ENCODE results near the gene SEC61A2. TPM values are rescaled to one million over a fixed set of nuclear protein-coding genes. Genes with fewer than 3 reads are reported as not detected.

The SEC61A2 gene
- total and polyA plus RNA-seq, 4 donors, result 3.8 to 8.8 (median 6.2) TPM

- Histone ChIP-seq H3K9me3 (ENCODE audit: control insufficient read depth in 4 of 4, low read length in 3 of 4) (no peaks in the 10 kb centered on the region), H3K4me3 (ENCODE audit: low read depth in 1 of 3, low read length in 3 of 3) (no peak overlapping the region), H3K27me3 (ENCODE audit: control insufficient read depth in 4 of 4, insufficient read depth in 4 of 4, low read length in 3 of 4) (no peaks in the 10 kb centered on the region), H3K9ac (ENCODE audit: low read depth in 1 of 2, low read length in 2 of 2) (no peak overlapping the region), H3K36me3 (ENCODE audit: control insufficient read depth in 4 of 4, insufficient read depth in 3 of 4, low read depth in 1 of 4, low read length in 3 of 4) (peaks cover 2 to 45% (median 28%) of the 10 kb centered on the region in 4 donors), H3K4me1 (ENCODE audit: control insufficient read depth in 4 of 4, insufficient read depth in 4 of 4, low read length in 3 of 4) (peaks cover 0 to 10% (median 4%) of the 10 kb centered on the region in 4 donors), H3K27ac (ENCODE audit: low read depth in 1 of 2, low read length in 2 of 2) (no peak overlapping the region)
- no peak for TF ChIP-seq RAD21 (IDR thresholded peaks at IDR 0.05)
- TF ChIP-seq TAF1 (conservative IDR thresholded peaks at IDR 0.05), result no peak
- TF ChIP-seq FOXA1 (IDR thresholded peaks at IDR 0.05), result no peak
- TF ChIP-seq CTCF (IDR thresholded peaks at IDR 0.05; ENCODE audit: low read depth, low read length, missing input control), result no peak
- no peak for TF ChIP-seq REST (IDR thresholded peaks at IDR 0.05)
- no peak for TF ChIP-seq HNF4G (IDR thresholded peaks at IDR 0.05)
- TF ChIP-seq NR2F2 (IDR thresholded peaks at IDR 0.05), result no peak
- no peak for TF ChIP-seq ZBTB33 (IDR thresholded peaks at IDR 0.05)
- no peak for TF ChIP-seq ATF3 (IDR thresholded peaks at IDR 0.05)
- TF ChIP-seq YY1 (IDR thresholded peaks at IDR 0.05), result no peak
- TF ChIP-seq SP1 (IDR thresholded peaks at IDR 0.05), result no peak
- no peak for TF ChIP-seq FOXA2 (IDR thresholded peaks at IDR 0.05)
- no peak for TF ChIP-seq JUND (IDR thresholded peaks at IDR 0.05)
- no peak for TF ChIP-seq HNF4A (conservative IDR thresholded peaks at IDR 0.05)
- TF ChIP-seq GABPA (IDR thresholded peaks at IDR 0.05 in 1 of 2, conservative IDR thresholded peaks at IDR 0.05 in 1 of 2), result no peak
- no peak for TF ChIP-seq RXRA (IDR thresholded peaks at IDR 0.05)
- 86% methylated on average over 13 of the region's 13 CpGs for WGBS
- no peak for DNase-seq (ENCODE audit: low spot score)
Measured at GRCh38 chr10:12181065-12181775, 51.7 kb downstream of the SEC61A2 start.
